Glomerular endothelial cell (primary cell): Measurements from ENCODE around the gene HILPDA. TPM values are rescaled to one million over a fixed set of nuclear protein-coding genes. Genes with fewer than 3 reads are reported as not detected.

Experiments used
- DNase-seq: peaks from one replicate; pipeline ENCODE4 v3.0.0-alpha.2; 2011; ENCODE audit warnings: low read depth, low spot score; ENCODE audit errors: extremely low read depth
- total RNA-seq: library from RNA; depleted of rRNA; stranded (reverse); fragments of >200 nt; gene quantifications from 2 replicates; pipeline ENCODE4 v1.2.3, GENCODE V29; 2015

Gene HILPDA
- total RNA-seq, result 11.6 and 16.6 TPM in 2 replicates

- DNase-seq, result no peak
Measured at GRCh38 chr7:128455543-128456254, at the start of gene HILPDA. TSS of gene HILPDA (plus strand) at chr7:128455878. CDS start at chr7:128457269, 1,391 bp downstream.

- DNase-seq, result no peak
Measured at GRCh38 chr7:128406314-128407232, 49.1 kb upstream of the HILPDA start.

GRCh38 chr7:128407233-128407589 is 48.5 kb upstream of the HILPDA start:
- no peak for DNase-seq

- no peak for DNase-seq
Measured at GRCh38 chr7:128407751-128408708, 47.6 kb upstream of the HILPDA start.

GRCh38 chr7:128408709-128409595 is 46.7 kb upstream of the HILPDA start:
- DNase-seq, result no peak

DNA sequence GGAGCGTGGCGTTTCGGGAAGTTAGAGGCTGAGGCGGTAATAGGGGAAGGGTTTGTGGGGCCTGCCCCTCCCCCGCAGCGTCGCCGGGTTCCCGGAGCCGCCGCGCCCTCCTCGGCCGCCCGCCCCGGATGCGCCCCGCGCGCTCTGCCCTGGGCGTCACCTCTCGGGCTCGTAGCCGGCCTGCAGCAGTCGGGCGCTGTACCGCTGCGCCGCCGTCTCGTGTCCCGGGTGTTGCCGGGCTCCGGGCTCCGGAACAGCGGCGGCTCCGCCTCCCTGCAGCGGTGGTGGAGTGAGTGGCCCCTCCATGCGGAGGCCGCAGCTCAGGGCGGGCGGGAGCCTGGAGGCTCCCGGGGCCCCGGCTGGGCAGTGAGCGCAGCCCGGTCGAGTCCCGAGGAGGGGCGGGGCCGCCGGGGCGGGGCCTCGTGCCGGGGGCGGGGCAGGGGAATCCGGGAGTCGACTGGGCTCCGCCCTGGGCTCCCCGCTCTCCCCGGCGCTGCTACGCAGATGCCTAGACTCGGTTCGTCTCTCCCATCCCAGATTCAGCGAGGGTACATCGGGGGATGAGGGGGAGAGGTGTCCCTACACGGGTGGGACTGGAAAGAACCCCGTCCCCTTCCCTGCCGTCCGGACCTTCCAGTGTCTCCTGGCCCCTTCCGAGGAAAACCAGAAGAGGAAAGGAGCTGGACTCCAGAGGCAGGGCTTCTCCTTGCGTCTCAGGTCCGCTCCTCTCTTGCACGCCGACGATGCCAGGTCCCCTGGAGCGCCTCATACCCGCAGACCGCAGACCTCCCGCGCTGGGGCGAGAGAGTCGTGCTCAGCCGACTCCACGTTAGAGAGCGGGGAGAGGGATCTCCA is 45.9 kb upstream of the HILPDA start, which contains the start of gene IMPDH1:
Gene IMPDH1 (minus strand): TSS at position 387 of the 855 bp plus-strand sequence. CDS start 81 bp downstream, at position 306.
- no peak for DNase-seq

GRCh38 chr7:128410451-128410753 is 45.3 kb upstream of the HILPDA start:
- DNase-seq, result no peak

DNA sequence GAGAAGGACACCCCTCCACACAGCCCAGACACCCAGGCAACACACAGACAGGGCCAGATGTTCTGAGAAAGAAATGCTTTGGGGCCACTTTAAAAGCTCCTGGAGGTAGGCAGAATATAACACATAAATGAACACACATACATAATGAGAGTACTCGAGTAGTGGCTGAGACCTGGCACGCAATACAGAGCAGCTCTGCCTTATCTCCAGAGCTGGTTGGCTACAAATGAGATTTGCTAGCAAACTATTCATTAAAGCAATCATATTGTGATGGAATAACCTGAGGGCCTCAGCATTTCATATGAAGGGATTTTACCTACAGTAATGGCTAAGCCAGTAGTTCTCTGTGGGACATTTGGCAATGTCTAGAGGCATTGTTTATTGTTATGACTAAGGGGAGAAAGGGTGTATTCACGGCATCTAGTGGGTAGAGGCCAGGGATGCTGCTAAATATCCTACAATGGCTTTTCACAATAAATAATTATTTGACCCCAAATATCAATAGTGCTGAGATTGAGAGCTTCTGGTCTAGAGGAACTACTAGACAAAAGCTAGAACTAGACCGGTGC is 40.4 kb upstream of the HILPDA start:
- DNase-seq, result no peak

GRCh38 chr7:128417071-128417470 is 38.6 kb upstream of the HILPDA start:
- no peak for DNase-seq

DNA sequence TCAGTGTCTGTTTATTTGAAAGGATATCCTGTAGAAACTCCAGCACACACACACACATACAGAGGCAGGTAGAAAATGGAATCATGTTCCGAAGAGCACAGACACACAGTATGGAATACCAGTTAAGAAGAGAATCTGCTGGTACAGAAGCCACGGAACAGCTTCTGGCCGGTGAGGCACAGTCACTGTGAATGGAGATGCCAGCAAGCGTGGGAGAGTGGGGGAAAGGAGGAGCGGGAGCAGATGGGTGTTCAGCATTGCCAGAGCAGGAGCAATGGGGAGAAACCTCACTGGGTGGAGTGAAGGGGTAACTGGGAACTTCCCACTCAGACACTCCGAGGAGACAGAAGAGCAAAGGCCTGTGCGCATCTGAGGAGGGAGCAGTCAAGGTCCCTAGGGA is 36.4 kb upstream of the HILPDA start:
- DNase-seq, result no peak

GRCh38 chr7:128420773-128421172 is 34.9 kb upstream of the HILPDA start:
- DNase-seq, result no peak

- DNase-seq, result no peak
Measured at GRCh38 chr7:128421384-128421783, 34.3 kb upstream of the HILPDA start.

- DNase-seq, result no peak
Measured at GRCh38 chr7:128422037-128422436, 33.6 kb upstream of the HILPDA start.

GRCh38 chr7:128422842-128423241 is 32.8 kb upstream of the HILPDA start:
- no peak for DNase-seq

DNA sequence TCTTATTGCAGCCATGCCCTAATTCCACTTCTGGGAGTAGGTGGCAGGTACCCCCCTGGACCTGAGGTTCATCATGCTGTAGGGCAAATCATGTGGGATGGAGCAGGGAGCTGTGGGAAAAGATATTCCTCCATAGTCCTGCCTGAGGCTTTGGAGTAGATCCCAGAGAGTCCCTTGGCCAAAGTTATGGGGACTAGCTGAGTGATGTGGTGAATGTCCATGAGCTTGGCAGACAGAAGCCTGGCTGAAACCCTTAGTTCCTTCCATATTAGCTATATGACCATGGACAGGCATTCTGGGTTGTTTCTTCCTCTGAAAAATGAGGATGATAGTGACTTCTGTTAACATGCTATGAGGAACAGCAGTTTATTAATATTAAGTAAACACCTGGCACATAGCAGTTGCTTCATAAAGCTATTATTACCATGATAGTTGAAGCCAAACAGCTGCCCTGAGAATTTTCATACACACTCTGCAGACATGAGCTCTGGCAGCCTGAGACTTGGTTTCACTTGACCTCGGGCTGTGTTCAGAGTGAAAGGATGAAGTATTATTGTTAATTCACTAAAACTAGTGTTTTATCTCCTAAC is 30.9 kb upstream of the HILPDA start:
- DNase-seq, result no peak

GRCh38 chr7:128425850-128426249 is 29.8 kb upstream of the HILPDA start:
- no peak for DNase-seq

- DNase-seq, result peak; percentile 50
Measured at GRCh38 chr7:128427289-128427891, 28.3 kb upstream of the HILPDA start.

GRCh38 chr7:128430207-128430606 is 25.5 kb upstream of the HILPDA start:
- no peak for DNase-seq
